Measurements from ENCODE around the gene C5orf15. TPM values are rescaled to one million over a fixed set of nuclear protein-coding genes. Genes with fewer than 3 reads are reported as not detected.

Gene C5orf15
- total RNA-seq, result 10 to 100 TPM; 36.5 to 91.7 (median 45.6) TPM

DNA sequence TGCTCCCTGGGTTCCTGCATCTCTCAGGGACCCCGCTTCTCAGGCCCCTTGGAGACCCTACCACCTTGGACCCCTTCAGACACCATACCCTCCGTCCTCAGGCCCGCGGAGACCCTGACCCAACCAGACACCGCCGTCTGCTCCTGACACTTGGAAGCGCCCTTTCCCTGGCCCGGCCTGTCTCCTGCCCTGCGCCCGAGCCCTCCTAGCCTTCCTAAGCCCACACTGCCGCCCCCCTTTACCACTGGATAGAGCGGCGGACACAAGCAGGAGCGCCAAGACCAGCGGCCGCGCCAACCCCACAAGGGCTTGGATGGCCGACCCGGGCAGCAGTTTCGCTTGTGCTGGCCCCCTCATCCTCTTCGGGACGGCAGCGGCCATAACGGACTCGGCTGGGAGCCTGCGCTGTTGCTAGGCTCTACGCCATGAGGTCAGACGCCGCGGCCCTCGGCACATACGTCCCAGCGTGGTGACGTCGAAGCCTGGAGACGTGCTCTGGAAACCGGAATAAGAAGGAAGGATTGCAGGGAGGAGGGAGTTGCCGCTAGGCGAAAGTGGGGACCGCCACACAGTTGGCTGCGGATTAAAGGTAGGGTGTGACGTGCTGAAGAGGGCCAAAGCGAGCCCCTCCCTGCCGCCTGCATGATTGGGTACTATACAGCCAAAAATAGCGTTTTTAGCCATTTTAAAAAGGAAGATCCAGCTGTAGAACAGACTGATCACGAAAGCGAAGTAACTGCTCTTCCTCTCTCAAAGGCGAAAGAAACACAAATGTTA, at the start of gene C5orf15:
Gene C5orf15, minus strand, starts transcription at position 422 of the 777 bp plus-strand sequence. Its CDS starts 41 bp downstream, at position 381.
- Histone ChIP-seq H3K27me3 (no peaks in the 10 kb centered on the region), H3K36me3 (peaks cover 0 to 7% (median 1%) of the 10 kb centered on the region in 4 donors), H3K4me1 (peaks cover 7 to 28% (median 15%) of the 10 kb centered on the region in 4 donors), H3K9me3 (no peaks in the 10 kb centered on the region), H3K27ac (peak within 1 kb of the TSS; percentile 84 to 92 (median 90)), H3K4me3 (peak within 1 kb of the TSS; percentile 63 to 87 (median 72))
- 0% methylated on average over 9 to 36 of the region's 48 CpGs for WGBS, 2 donors (ENCODE audit: low coverage in 1 of 2)
- TF ChIP-seq EP300 (IDR thresholded peaks at IDR 0.05; ENCODE audit: low read depth) (no peak), POLR2A (IDR thresholded peaks at IDR 0.05) (peak; percentile 78), POLR2AphosphoS5 (IDR thresholded peaks at IDR 0.05) (peak; percentile 87 to 89 (median 88))
- TF ChIP-seq, protein P1, sequence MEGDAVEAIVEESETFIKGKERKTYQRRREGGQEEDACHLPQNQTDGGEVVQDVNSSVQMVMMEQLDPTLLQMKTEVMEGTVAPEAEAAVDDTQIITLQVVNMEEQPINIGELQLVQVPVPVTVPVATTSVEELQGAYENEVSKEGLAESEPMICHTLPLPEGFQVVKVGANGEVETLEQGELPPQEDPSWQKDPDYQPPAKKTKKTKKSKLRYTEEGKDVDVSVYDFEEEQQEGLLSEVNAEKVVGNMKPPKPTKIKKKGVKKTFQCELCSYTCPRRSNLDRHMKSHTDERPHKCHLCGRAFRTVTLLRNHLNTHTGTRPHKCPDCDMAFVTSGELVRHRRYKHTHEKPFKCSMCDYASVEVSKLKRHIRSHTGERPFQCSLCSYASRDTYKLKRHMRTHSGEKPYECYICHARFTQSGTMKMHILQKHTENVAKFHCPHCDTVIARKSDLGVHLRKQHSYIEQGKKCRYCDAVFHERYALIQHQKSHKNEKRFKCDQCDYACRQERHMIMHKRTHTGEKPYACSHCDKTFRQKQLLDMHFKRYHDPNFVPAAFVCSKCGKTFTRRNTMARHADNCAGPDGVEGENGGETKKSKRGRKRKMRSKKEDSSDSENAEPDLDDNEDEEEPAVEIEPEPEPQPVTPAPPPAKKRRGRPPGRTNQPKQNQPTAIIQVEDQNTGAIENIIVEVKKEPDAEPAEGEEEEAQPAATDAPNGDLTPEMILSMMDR (IDR thresholded peaks at IDR 0.05), result peak in 4 of 5 experiments; percentile 25 to 59 (median 42)
- DNase-seq, result peak; percentile 96
- in situ Hi-C loops (cut with MboI; ENCODE audit: low pct_ligation_motif_present in 1 of 4, low pct_unique_long_range_greater_than_20kb in 1 of 4, low sequenced_read_pairs in 3 of 4), result no loop called here
- intact Hi-C loops (cut with DNase I; ENCODE audit: low total_unique reads), result no loop called here

DNA sequence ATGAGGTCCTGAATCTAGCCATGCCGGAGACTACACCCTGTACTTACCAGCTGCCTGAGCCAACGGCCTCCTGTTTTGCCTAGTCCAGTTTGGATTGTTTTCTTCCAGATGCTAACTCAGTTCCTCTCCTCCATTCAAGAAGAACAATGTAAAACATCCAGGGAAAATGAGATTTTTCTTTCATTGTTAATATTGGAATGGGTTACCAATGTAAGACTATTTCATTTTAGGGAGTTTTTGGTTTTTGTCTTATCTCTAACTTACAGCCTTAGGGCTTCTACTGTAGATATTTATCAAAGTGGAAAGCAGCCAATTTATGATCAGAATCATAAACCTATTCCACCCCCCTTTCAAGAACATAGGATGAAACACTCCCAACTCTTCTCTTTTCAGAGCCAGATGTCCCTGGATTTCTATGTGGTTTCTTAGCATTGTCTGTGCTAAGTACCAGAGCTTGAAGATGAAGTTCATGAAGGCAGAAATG, 39.9 kb upstream of the C5orf15 start:
- Histone ChIP-seq H3K27me3 (no peaks in the 10 kb centered on the region), H3K36me3 (no peaks in the 10 kb centered on the region), H3K4me3 (no peak overlapping the region), H3K27ac (no peak overlapping the region), H3K4me1 (peaks cover 10 to 21% (median 13%) of the 10 kb centered on the region in 4 donors), H3K9me3 (no peaks in the 10 kb centered on the region)
- no peak for DNase-seq
- TF ChIP-seq EP300 (IDR thresholded peaks at IDR 0.05; ENCODE audit: low read depth) (no peak), POLR2A (IDR thresholded peaks at IDR 0.05) (no peak), POLR2AphosphoS5 (IDR thresholded peaks at IDR 0.05) (no peak)
- TF ChIP-seq, protein P1 (IDR thresholded peaks at IDR 0.05), result no peak
- in situ Hi-C loops (cut with MboI; ENCODE audit: low pct_ligation_motif_present in 1 of 4, low pct_unique_long_range_greater_than_20kb in 1 of 4, low sequenced_read_pairs in 3 of 4), result no loop called here
- 60% methylated on average over 2 of the region's 2 CpGs; no CpG with 5 or more reads in 1 of the 2 donors for WGBS, 2 donors (ENCODE audit: low coverage in 1 of 2)
- intact Hi-C loops (cut with DNase I; ENCODE audit: low total_unique reads), result no loop called here

DNA sequence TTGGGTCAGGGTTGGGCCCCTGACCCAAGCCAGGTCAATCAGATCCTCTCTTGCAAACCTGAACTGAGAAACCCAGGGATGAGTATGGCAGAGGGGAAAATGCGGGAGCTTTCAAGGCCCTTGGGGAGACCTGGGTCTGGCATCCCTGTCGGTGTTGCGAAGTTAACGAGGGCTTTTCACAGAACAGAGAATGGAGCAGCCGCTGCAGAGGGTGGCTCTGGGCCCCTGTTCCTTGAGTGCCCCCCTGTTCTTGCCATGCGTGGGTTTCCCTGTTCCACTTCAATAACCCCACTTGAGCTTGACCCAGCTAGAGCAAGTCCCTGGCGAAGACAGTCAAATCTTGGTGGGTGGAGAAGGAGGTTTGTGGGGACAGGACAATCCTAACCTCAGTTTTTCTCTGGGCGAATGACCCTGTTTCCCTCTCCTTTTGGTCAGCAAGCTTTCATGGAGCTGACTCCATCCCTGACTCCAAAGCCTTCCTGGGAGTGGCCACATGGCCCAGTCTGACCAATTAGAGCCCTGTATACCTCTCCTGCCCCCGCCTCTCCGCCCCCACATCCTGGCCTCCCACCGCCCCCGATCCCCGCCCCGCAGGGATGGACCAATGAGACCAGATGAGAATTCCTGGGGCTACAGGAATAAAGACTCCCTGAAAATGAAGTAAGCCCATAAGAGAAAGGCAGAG, 39.3 kb upstream of the C5orf15 start:
- Histone ChIP-seq H3K4me3 (no peak overlapping the region), H3K36me3 (no peaks in the 10 kb centered on the region), H3K27ac (no peak overlapping the region), H3K9me3 (no peaks in the 10 kb centered on the region), H3K4me1 (peaks cover 16 to 27% (median 19%) of the 10 kb centered on the region in 4 donors), H3K27me3 (no peaks in the 10 kb centered on the region)
- 83% methylated on average over 14 of the region's 14 CpGs; no CpG with 5 or more reads in 1 of the 2 donors for WGBS, 2 donors (ENCODE audit: low coverage in 1 of 2)
- intact Hi-C loops (cut with DNase I; ENCODE audit: low total_unique reads) (no loop called here), in situ Hi-C loops (cut with MboI; ENCODE audit: low pct_ligation_motif_present in 1 of 4, low pct_unique_long_range_greater_than_20kb in 1 of 4, low sequenced_read_pairs in 3 of 4) (no loop called here)
- no peak for TF ChIP-seq POLR2A (IDR thresholded peaks at IDR 0.05)
- no peak for TF ChIP-seq POLR2AphosphoS5 (IDR thresholded peaks at IDR 0.05)
- no peak for TF ChIP-seq EP300 (IDR thresholded peaks at IDR 0.05; ENCODE audit: low read depth)
- TF ChIP-seq, protein P1 (IDR thresholded peaks at IDR 0.05), result no peak
- DNase-seq, result no peak

DNA sequence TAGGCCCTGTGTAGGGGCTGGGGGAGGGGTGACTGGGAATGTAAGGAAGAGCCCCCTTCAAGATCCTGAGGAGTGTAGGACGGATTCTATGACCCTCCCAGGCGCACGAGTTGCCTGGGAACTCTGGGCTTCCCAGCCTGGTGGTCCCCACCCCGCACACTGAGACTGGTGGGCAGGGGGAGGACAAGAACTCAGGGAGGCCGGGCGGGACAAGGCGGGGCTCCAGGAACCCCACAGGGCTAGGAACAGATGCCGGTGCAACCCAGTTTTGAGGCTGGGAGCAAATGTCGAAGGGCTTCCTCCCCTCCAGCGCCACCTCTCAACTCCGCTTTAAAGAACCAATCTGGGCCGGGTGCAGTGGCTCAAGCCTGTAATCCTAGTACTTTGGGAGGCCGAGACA, 37.7 kb upstream of the C5orf15 start:
- Histone ChIP-seq H3K4me1 (peaks cover 23 to 43% (median 28%) of the 10 kb centered on the region in 4 donors), H3K27me3 (no peaks in the 10 kb centered on the region), H3K4me3 (peak overlapping the region in 2 of 4 donors; percentile 90 to 91), H3K27ac (peak overlapping the region; percentile 99 to 100 (median 99)), H3K36me3 (no peaks in the 10 kb centered on the region), H3K9me3 (no peaks in the 10 kb centered on the region)
- TF ChIP-seq EP300 (IDR thresholded peaks at IDR 0.05; ENCODE audit: low read depth) (no peak), POLR2AphosphoS5 (IDR thresholded peaks at IDR 0.05) (no peak)
- DNase-seq, result no peak
- in situ Hi-C loops (cut with MboI; ENCODE audit: low pct_ligation_motif_present in 1 of 4, low pct_unique_long_range_greater_than_20kb in 1 of 4, low sequenced_read_pairs in 3 of 4) (no loop called here), intact Hi-C loops (cut with DNase I; ENCODE audit: low total_unique reads) (no loop called here)
- WGBS, 2 donors (ENCODE audit: low coverage in 1 of 2), result 82% methylated on average over 13 of the region's 13 CpGs; no CpG with 5 or more reads in 1 of the 2 donors

Measured in transverse colon (tissue), 4 donors.